GM19324 (cell line): Measurements from ENCODE around the gene SSX4.
"Not testable (repeated sequence)": the region's sequence is repeated elsewhere in the genome, so short reads cannot be mapped to it uniquely, and the experiment has no call there.

Experiments used
- ATAC-seq: cut with Tn5 transposase; IDR thresholded peaks from one replicate; pipeline ENCODE4 v1.9.1; 2021; ENCODE audit warnings: mild to moderate bottlenecking, moderate library complexity; ENCODE audit not compliant: unreplicated experiment, low FRiP score

SSX4 gene, protein sequence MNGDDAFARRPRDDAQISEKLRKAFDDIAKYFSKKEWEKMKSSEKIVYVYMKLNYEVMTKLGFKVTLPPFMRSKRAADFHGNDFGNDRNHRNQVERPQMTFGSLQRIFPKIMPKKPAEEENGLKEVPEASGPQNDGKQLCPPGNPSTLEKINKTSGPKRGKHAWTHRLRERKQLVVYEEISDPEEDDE

DNA sequence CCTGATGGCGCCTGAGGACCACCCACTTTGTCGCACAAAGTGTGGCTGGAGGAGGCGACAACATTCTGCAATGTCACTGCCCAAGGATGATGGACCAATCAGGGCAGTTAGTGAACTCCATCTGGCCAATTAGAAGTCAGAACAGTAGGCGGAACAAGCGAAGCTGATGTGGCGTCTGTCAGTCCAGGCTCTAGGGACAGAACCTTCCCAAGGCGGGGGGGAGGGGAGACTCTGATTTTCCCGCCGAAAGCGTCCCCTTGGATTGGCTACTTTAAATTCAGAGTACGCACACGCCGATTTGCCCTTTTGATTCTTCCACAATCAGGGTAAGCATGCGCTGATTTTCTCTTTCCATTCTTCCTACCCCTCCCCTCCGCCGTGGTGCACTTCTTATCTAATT, at the start of gene SSX4:
Gene SSX4 (plus strand): TSS at position 301 of the 400 bp plus-strand sequence. CDS start 515 bp downstream, outside the sequence.
- ATAC-seq = not testable (repeated sequence)

DNA sequence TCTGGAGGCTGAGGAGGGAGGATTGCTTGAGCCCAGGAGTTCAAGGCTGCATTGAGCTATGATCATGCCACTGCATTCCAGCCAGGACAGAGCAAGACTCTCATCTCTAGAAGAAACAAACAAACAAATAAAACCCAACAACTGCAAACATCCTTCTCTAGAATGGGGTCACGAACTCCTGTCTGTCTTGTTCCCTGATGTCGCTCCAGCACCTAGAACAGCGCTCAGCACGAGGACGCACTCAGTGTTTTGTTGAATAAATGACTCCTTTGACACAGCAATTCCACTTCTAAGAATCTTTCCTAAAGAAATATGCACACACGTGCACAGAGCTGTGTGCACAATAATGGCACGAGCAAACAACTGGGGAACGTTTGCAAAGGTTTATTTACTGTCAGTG, 37.3 kb upstream of the SSX4 start:
- ATAC-seq = not testable (repeated sequence)

DNA sequence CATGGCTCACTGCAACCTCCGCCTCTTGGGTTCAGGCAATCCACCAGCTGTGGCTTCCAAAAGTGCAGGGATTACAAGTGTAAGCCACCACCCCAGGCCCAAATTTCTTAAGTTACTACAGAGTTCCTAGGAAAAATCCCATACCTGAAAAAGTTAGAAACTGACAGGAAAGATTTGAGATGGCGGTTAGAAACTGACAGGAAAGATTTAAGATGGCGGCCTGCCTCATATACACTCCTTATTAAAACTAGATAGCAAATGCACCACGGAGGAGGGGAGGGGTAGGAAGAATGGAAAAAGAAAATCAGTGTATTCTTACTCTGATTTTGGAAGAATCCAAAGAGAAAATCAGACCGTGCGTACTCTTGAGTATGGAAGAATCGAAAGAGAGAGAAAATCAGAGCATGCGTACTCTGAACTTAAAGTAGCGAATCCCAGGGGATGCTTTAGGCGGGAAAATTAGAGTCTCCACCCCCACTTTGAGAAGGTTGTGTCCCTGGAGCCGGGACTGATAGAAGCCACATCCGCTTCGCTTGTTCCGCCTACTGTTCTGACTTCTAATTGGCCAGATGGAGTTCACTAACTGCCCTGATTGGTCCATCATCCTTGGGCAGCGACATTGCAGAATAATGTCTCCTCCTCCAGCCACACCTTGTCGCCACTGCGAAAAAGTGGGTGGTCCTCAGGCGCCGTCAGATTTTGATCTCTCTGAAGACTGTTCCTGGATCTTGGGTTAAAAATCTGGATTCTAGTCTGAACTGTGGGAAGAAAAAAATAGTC, 26.8 kb upstream of the SSX4 start, which contains the start of gene SSX3:
Gene SSX3 (minus strand): TSS at position 389 of the 780 bp plus-strand sequence. CDS start 1,454 bp downstream, outside the sequence.
- not testable (repeated sequence) for ATAC-seq

DNA sequence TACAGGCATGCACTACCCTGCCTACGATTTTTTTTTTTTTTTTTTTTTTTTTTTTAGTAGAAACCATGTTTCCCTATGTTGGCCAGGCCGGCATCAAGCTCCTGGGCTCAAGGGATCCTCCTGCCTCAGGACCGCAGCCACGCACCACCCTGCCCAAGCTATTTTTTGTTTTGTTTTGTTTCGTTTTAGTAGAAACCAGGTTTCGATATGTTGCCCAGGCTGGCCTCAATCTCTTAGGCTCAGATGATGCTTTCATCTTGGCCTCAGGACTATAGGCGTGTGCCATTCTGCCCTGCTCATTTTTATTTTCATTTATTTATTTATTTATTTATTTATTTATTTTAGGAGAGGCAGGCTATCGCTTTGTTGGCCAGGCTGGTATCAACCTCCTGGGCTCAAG, 25.7 kb upstream of the SSX4 start:
- no peak for ATAC-seq

DNA sequence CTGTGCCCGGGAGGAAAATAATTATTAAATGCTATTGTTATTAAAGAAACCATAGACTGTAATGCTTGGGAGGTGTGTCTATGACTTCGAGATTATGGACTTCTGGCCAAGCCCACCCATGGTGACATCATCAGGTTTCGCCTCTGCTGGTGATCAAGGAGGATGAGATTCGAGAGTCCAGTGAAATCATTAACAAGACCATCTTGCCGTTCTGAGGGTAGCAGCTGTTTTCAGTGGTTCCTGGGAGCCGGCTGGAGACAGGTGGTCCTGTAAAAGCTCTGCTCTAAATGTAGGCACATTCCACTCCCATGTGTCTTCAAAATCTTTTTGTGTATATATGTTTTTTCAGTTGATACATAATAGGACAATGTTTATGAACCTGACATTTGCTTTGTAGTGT, 24.1 kb upstream of the SSX4 start:
- not testable (repeated sequence) for ATAC-seq

- not testable (repeated sequence) for ATAC-seq
Observed at GRCh38 chrX:48367717-48368408, 15.5 kb upstream of the SSX4 start.

- not testable (repeated sequence) for ATAC-seq
Observed at GRCh38 chrX:48370408-48370807, 12.9 kb upstream of the SSX4 start.

DNA sequence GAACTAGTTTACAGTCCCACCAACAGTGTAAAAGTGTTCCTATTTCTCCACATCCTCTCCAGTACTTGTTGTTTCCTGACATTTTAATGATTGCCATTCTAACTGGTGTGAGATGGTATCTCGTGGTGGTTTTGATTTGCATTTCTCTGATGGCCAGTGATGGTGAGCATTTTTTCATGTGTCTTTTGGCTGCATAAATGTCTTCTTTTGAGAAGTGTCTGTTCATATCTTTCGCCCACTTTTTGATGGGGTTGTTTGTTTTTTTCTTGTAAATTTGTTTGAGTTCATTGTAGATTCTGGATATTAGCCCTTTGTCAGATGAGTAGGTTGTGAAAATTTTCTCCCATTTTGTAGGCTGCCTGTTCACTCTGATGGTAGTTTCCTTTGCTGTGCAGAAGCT, 13.6 kb downstream of the SSX4 start:
- not testable (repeated sequence) for ATAC-seq

- not testable (repeated sequence) for ATAC-seq
Observed at GRCh38 chrX:48397825-48398224, 14.5 kb downstream of the SSX4 start.

DNA sequence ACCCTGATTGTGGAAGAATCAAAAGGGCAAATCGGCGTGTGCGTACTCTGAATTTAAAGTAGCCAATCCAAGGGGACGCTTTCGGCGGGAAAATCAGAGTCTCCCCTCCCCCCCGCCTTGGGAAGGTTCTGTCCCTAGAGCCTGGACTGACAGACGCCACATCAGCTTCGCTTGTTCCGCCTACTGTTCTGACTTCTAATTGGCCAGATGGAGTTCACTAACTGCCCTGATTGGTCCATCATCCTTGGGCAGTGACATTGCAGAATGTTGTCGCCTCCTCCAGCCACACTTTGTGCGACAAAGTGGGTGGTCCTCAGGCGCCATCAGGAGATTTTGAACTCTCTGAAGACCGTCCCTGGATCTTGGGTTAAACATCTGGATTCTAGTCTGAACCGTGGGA, 28.5 kb downstream of the SSX4 start, which contains the start of gene SSX4B:
Gene SSX4B (minus strand): TSS at position 101 of the 400 bp plus-strand sequence. CDS start 588 bp downstream, outside the sequence.
- not testable (repeated sequence) for ATAC-seq

DNA sequence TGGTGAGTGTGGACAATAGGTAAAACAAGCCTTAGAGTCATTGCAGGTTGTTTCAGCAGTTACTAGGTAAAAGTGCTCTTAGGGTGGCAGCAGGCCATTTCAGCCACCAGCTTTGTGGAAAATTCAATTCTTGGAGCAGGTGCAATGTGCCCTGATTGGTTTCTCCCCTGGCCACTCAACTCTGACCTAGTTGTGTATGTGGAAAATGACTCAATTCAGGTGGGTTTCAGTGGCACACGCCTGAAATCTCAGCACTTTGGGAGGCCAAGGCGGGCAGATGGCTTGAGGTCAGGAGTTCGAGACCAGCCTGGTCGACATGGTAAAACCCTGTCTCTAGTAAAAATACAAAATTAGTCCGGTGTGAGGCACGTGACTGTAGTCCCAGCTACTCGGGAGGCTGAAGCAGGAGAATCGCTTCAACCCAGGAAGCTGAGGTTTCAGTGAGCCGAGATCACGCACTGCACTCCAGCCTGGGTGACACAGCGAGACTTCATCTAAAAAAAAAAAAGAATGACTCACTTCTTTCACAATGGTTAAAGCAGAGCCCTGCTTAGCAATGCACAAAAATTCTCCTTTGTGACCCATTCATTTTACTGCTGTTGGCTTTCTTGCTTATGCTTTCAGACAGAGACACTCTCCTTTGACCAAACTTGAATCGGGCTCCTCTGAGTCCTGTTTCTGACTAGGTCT, 43.8 kb downstream of the SSX4 start:
- ATAC-seq = not testable (repeated sequence)

GRCh38 chrX:48429606-48430005, 46.3 kb downstream of the SSX4 start:
- not testable (repeated sequence) for ATAC-seq

DNA sequence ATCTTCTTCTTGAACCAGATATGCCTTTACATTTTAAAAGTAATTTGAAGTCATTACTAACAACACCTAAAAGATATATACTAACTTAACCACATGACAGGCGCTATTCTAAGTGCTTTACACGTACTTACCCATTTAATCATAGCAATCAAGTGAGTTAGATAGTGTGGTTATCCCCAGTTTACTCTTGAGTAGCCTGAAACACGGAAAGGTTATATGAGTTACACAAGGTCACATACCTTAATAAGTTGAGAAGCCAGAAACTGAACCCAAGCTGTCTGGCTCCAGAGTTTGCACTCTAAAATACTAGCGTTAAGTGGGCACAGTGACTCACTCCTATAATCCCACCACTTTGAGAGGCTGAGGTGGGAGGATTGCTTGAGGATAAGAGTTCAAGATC, 46.8 kb downstream of the SSX4 start:
- not testable (repeated sequence) for ATAC-seq

GRCh38 chrX:48433713-48434112, 50.4 kb downstream of the SSX4 start:
- not testable (repeated sequence) for ATAC-seq
